GM12878 (cell line): ENCODE results near the gene SLC39A7. TPM values are rescaled to one million over a fixed set of nuclear protein-coding genes. Genes with fewer than 3 reads are reported as not detected.

Source experiments
- CBFB ChIP-seq: IDR thresholded peaks from 2 replicates; pipeline ENCODE4 v1.6.1; 2016; ENCODE audit warnings: antibody characterized with exemption, low read depth
- CBX3 ChIP-seq: fragments of 200-600 bp; sonication (generic); IDR thresholded peaks from 2 replicates; pipeline ENCODE4 v1.6.1; 2016; ENCODE audit warnings: low read depth, borderline replicate concordance
- CEBPB ChIP-seq, 2 experiments: fragments of 150-350 bp in 1 of 2; IDR thresholded peaks; 2 replicates each; pipeline ENCODE4 v1.6.1; 2012 to 2014; ENCODE audit warnings: low read depth in 2 of 2, low read length in 2 of 2, borderline replicate concordance in 1 of 2, inconsistent platforms in 1 of 2
- CHD1 ChIP-seq: IDR thresholded peaks from 2 replicates; pipeline ENCODE4 v1.6.1; 2012; ENCODE audit warnings: low read depth, low read length, improper control_type of control experiment
- E2F4 ChIP-seq: IDR thresholded peaks from 2 replicates; pipeline ENCODE4 v1.6.1; 2012; ENCODE audit warnings: low read depth, low read length, improper control_type of control experiment
- E2F8 ChIP-seq: fragments of 450-650 bp; IDR thresholded peaks from 2 replicates; pipeline ENCODE4 v1.6.1; 2018; ENCODE audit warnings: mild to moderate bottlenecking, low read depth, moderate library complexity; ENCODE audit not compliant: partially characterized antibody
- ELK1 ChIP-seq: IDR thresholded peaks from 2 replicates; pipeline ENCODE4 v1.6.1; 2012; ENCODE audit warnings: low read depth, low read length, improper control_type of control experiment
- ETV6 ChIP-seq, 2 experiments: fragments of 450-650 bp in 1 of 2; IDR thresholded peaks in 1 of 2; conservative IDR thresholded peaks in 1 of 2; 2 replicates each; pipeline ENCODE4 v1.6.1; 2014; ENCODE audit warnings: antibody characterized with exemption in 1 of 2, borderline replicate concordance in 1 of 2, low read depth in 1 of 2, mild to moderate bottlenecking in 1 of 2, moderate library complexity in 1 of 2
- EZH2 ChIP-seq: IDR thresholded peaks from 2 replicates; pipeline ENCODE4 v1.6.1; 2012; ENCODE audit warnings: low read depth, mild to moderate bottlenecking, control low read depth, inconsistent platforms, low read length, borderline replicate concordance; ENCODE audit not compliant: control insufficient read depth
- GATAD2B ChIP-seq: fragments of 450-650 bp; conservative IDR thresholded peaks from 2 replicates; pipeline ENCODE4 v1.6.1; 2017; ENCODE audit warnings: low read depth, mild to moderate bottlenecking, moderate library complexity
- NFIC ChIP-seq: IDR thresholded peaks from 2 replicates; pipeline ENCODE4 v1.6.1; 2012; ENCODE audit warnings: low read depth, mild to moderate bottlenecking, inconsistent platforms, low read length, moderate library complexity
- NR2F1 ChIP-seq: fragments of 450-650 bp; conservative IDR thresholded peaks from 2 replicates; pipeline ENCODE4 v1.6.1; 2017; ENCODE audit warnings: mild to moderate bottlenecking
- NRF1 ChIP-seq: conservative IDR thresholded peaks from 2 replicates; pipeline ENCODE4 v1.6.1; 2011; ENCODE audit warnings: mild to moderate bottlenecking, low read depth, low read length, improper control_type of control experiment
- POU2F2 ChIP-seq: IDR thresholded peaks from 3 replicates; pipeline ENCODE4 v1.6.1; 2011; ENCODE audit warnings: low read depth, mild to moderate bottlenecking, low read length, borderline replicate concordance
- RCOR1 ChIP-seq: conservative IDR thresholded peaks from 2 replicates; pipeline ENCODE4 v1.6.1; 2012; ENCODE audit warnings: low read depth, low read length, improper control_type of control experiment
- SMARCA5 ChIP-seq: fragments of 450-650 bp; IDR thresholded peaks from 2 replicates; pipeline ENCODE4 v1.6.1; 2017; ENCODE audit warnings: mild to moderate bottlenecking
- WRNIP1 ChIP-seq: IDR thresholded peaks from 2 replicates; pipeline ENCODE4 v1.6.1; 2011; ENCODE audit warnings: low read depth, low read length, improper control_type of control experiment, borderline replicate concordance
- YBX1 ChIP-seq: fragments of 450-650 bp; IDR thresholded peaks from 2 replicates; pipeline ENCODE4 v1.6.1; 2016; ENCODE audit warnings: antibody characterized with exemption
- YY1 ChIP-seq: IDR thresholded peaks from 2 replicates; pipeline ENCODE4 v1.6.1; 2011; ENCODE audit warnings: low read depth, mild to moderate bottlenecking, low read length
- ZZZ3 ChIP-seq: IDR thresholded peaks from 2 replicates; pipeline ENCODE4 v1.6.1; 2011; ENCODE audit warnings: low read depth; ENCODE audit not compliant: control insufficient read depth, insufficient read length
- polyA plus RNA-seq, 11 experiments: library from polyadenylated mRNA; depleted of rRNA in 4 of 11; unstranded in 6 of 11; stranded (reverse) in 5 of 11; fragments of >200 nt; fragmentation: Nextera tagmentation in 4 of 11; fragmentation: Illumina TruSeq in 1 of 11; extraction: Ambion mirVana in 4 of 11; extraction: Trizol in 1 of 11; gene quantifications; 1 replicate in 1 of 11; 2 replicates in 10 of 11; pipeline versions ENCODE4 v1.2.1 to v1.2.3, GENCODE V29; 2011 to 2016; ENCODE audit warnings: inconsistent platforms in 2 of 11, missing spikeins in 2 of 11, low read depth in 1 of 11
- total RNA-seq, 4 experiments: library from RNA; depleted of rRNA in 3 of 4; stranded (reverse); fragments of >200 nt in 3 of 4; fragmentation: Illumina TruSeq in 1 of 4; extraction: Trizol in 1 of 4; gene quantifications; 2 replicates each; pipeline versions ENCODE4 v1.2.1 to v1.2.3, GENCODE V29; 2013 to 2021
- TF ChIP-seq, protein P1 (sequence below): fragments of 450-650 bp; IDR thresholded peaks from 2 replicates; pipeline ENCODE4 v1.6.1; 2016; ENCODE audit warnings: mild to moderate bottlenecking

Gene SLC39A7
- total and polyA plus RNA-seq, 10 of the 15 experiments (the other 5 are each of a cell fraction or from before 2014, with no cell fraction given), result 7.3 to 63.1 (median 40.6) TPM

- no peak for TF ChIP-seq ZZZ3
- peak; percentile 65 for TF ChIP-seq E2F4
- TF ChIP-seq SMARCA5, result peak; percentile 73; the same call in 1 of the 2 replicates
- peak; percentile 93; the same call in 1 of the 2 replicates for TF ChIP-seq CHD1
- peak; percentile 58; the same call in 2 of the 3 replicates for TF ChIP-seq POU2F2
- TF ChIP-seq RCOR1, result peak; percentile 98
- TF ChIP-seq, protein P1, sequence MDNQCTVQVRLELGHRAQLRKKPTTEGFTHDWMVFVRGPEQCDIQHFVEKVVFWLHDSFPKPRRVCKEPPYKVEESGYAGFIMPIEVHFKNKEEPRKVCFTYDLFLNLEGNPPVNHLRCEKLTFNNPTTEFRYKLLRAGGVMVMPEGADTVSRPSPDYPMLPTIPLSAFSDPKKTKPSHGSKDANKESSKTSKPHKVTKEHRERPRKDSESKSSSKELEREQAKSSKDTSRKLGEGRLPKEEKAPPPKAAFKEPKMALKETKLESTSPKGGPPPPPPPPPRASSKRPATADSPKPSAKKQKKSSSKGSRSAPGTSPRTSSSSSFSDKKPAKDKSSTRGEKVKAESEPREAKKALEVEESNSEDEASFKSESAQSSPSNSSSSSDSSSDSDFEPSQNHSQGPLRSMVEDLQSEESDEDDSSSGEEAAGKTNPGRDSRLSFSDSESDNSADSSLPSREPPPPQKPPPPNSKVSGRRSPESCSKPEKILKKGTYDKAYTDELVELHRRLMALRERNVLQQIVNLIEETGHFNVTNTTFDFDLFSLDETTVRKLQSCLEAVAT, result peak; percentile 83
- TF ChIP-seq E2F8, result peak; percentile 13
- peak; percentile 70 for TF ChIP-seq CBFB
- TF ChIP-seq YBX1, result no peak
- peak; percentile 70; the same call in 1 of the 2 replicates for TF ChIP-seq ELK1
- TF ChIP-seq NR2F1, result no peak; the same call in 1 of the 2 replicates
- TF ChIP-seq NRF1, result peak; percentile 97
- TF ChIP-seq EZH2, result no peak
- 0 out of 2 replicates have a peak, but pooled peaks have one; percentile 75 for TF ChIP-seq WRNIP1
- TF ChIP-seq NFIC, result no peak
- 0 out of 2 replicates have a peak, but pooled peaks have one; percentile 39 for TF ChIP-seq GATAD2B
- TF ChIP-seq ETV6 (conservative IDR thresholded peaks at IDR 0.05 in 1 of 2, IDR thresholded peaks at IDR 0.05 in 1 of 2; ENCODE audit: borderline replicate concordance in 1 of 2, low read depth in 1 of 2), result no peak
- TF ChIP-seq YY1, result peak; percentile 99
- TF ChIP-seq CBX3, result no peak
- no peak for TF ChIP-seq CEBPB (IDR thresholded peaks at IDR 0.05; ENCODE audit: borderline replicate concordance in 1 of 2, low read depth in 2 of 2, low read length in 2 of 2)
These were observed at the start of gene SLC39A7, which contains the start of gene RXRB (continued) for GRCh38 chr6:33200219-33201146.
